ENCODE data around the gene SELP. TPM values are rescaled to one million over a fixed set of nuclear protein-coding genes. Genes with fewer than 3 reads are reported as not detected.
A peak's percentile ranks its signal among the peaks of the same experiment; 100 is the strongest.

Gene SELP
- polyA plus RNA-seq, 4 donors, result 0.27 to 9.1 (median 1.4) TPM; not detected in 1

- DNase-seq, result no peak
- H3K4me1 ChIP-seq (ENCODE audit: control insufficient read depth in 3 of 3, insufficient read depth in 2 of 3, low read depth in 1 of 3, low read length in 2 of 3), result no peaks in the 10 kb centered on the region
- no peaks in the 10 kb centered on the region for H3K9me3 ChIP-seq (ENCODE audit: control insufficient read depth in 2 of 2, insufficient read depth in 1 of 2, low read depth in 1 of 2, low read length in 1 of 2)
- H3K36me3 ChIP-seq (ENCODE audit: control insufficient read depth in 3 of 3, insufficient read depth in 2 of 3, low read depth in 1 of 3, low read length in 3 of 3), result no peaks in the 10 kb centered on the region
- no peak for FAIRE-seq
- H3K27me3 ChIP-seq (ENCODE audit: control insufficient read depth in 3 of 3, insufficient read depth in 3 of 3, low read length in 3 of 3), result peaks cover 0 to 2% (median 0%) of the 10 kb centered on the region in 3 donors
- no peak overlapping the region for H3K27ac ChIP-seq (ENCODE audit: low read depth in 1 of 3, low read length in 2 of 3)
- H3K4me3 ChIP-seq (ENCODE audit: low read depth in 1 of 3, low read length in 3 of 3), result no peak overlapping the region
- WGBS, 3 donors, result 89 to 94% (median 91%) methylated on average over 1 of the region's 1 CpG
These were observed 66.8 kb downstream of the SELP start for GRCh38 chr1:169563019-169563615.

- no peaks in the 10 kb centered on the region for H3K4me1 ChIP-seq (ENCODE audit: control insufficient read depth in 3 of 3, insufficient read depth in 2 of 3, low read depth in 1 of 3, low read length in 2 of 3)
- no peak for DNase-seq
- FAIRE-seq, result no peak
- WGBS, 3 donors, result 85 to 95% (median 87%) methylated on average over 1 of the region's 1 CpG
- peaks cover 0 to 6% (median 0%) of the 10 kb centered on the region in 3 donors for H3K27me3 ChIP-seq (ENCODE audit: control insufficient read depth in 3 of 3, insufficient read depth in 3 of 3, low read length in 3 of 3)
- H3K36me3 ChIP-seq (ENCODE audit: control insufficient read depth in 3 of 3, insufficient read depth in 2 of 3, low read depth in 1 of 3, low read length in 3 of 3), result no peaks in the 10 kb centered on the region
- no peak overlapping the region for H3K27ac ChIP-seq (ENCODE audit: low read depth in 1 of 3, low read length in 2 of 3)
- H3K4me3 ChIP-seq (ENCODE audit: low read depth in 1 of 3, low read length in 3 of 3), result no peak overlapping the region
- H3K9me3 ChIP-seq (ENCODE audit: control insufficient read depth in 2 of 2, insufficient read depth in 1 of 2, low read depth in 1 of 2, low read length in 1 of 2), result no peaks in the 10 kb centered on the region
These were observed 68.2 kb downstream of the SELP start for GRCh38 chr1:169561692-169562091.

GRCh38 chr1:169557131-169557530 is 72.8 kb downstream of the SELP start:
- H3K4me1 ChIP-seq (ENCODE audit: control insufficient read depth in 3 of 3, insufficient read depth in 2 of 3, low read depth in 1 of 3, low read length in 2 of 3), result no peaks in the 10 kb centered on the region
- DNase-seq (no peak), FAIRE-seq (no peak)
- 78 to 89% (median 86%) methylated on average over 5 of the region's 5 CpGs for WGBS, 3 donors
- no peak overlapping the region for H3K27ac ChIP-seq (ENCODE audit: low read depth in 1 of 3, low read length in 2 of 3)
- no peaks in the 10 kb centered on the region for H3K9me3 ChIP-seq (ENCODE audit: control insufficient read depth in 2 of 2, insufficient read depth in 1 of 2, low read depth in 1 of 2, low read length in 1 of 2)
- H3K4me3 ChIP-seq (ENCODE audit: low read depth in 1 of 3, low read length in 3 of 3), result no peak overlapping the region
- H3K27me3 ChIP-seq (ENCODE audit: control insufficient read depth in 3 of 3, insufficient read depth in 3 of 3, low read length in 3 of 3), result peaks cover 0 to 10% (median 0%) of the 10 kb centered on the region in 3 donors
- H3K36me3 ChIP-seq (ENCODE audit: control insufficient read depth in 3 of 3, insufficient read depth in 2 of 3, low read depth in 1 of 3, low read length in 3 of 3), result no peaks in the 10 kb centered on the region

- 31 to 33% (median 31%) methylated on average over 4 of the region's 4 CpGs for WGBS, 3 donors
- H3K4me1 ChIP-seq (ENCODE audit: control insufficient read depth in 3 of 3, insufficient read depth in 2 of 3, low read depth in 1 of 3, low read length in 2 of 3), result no peaks in the 10 kb centered on the region
- no peaks in the 10 kb centered on the region for H3K36me3 ChIP-seq (ENCODE audit: control insufficient read depth in 3 of 3, insufficient read depth in 2 of 3, low read depth in 1 of 3, low read length in 3 of 3)
- peaks cover 0 to 3% (median 0%) of the 10 kb centered on the region in 3 donors for H3K27me3 ChIP-seq (ENCODE audit: control insufficient read depth in 3 of 3, insufficient read depth in 3 of 3, low read length in 3 of 3)
- H3K9me3 ChIP-seq (ENCODE audit: control insufficient read depth in 2 of 2, insufficient read depth in 1 of 2, low read depth in 1 of 2, low read length in 1 of 2), result no peaks in the 10 kb centered on the region
- FAIRE-seq, result no peak
- no peak overlapping the region for H3K27ac ChIP-seq (ENCODE audit: low read depth in 1 of 3, low read length in 2 of 3)
- no peak overlapping the region for H3K4me3 ChIP-seq (ENCODE audit: low read depth in 1 of 3, low read length in 3 of 3)
- DNase-seq, result peak; percentile 42 to 56
These were observed 79.6 kb downstream of the SELP start for GRCh38 chr1:169550294-169550693.

GRCh38 chr1:169548282-169548681 is 81.6 kb downstream of the SELP start:
- H3K36me3 ChIP-seq (ENCODE audit: control insufficient read depth in 3 of 3, insufficient read depth in 2 of 3, low read depth in 1 of 3, low read length in 3 of 3), result no peaks in the 10 kb centered on the region
- peaks cover 0 to 3% (median 0%) of the 10 kb centered on the region in 3 donors for H3K27me3 ChIP-seq (ENCODE audit: control insufficient read depth in 3 of 3, insufficient read depth in 3 of 3, low read length in 3 of 3)
- H3K27ac ChIP-seq (ENCODE audit: low read depth in 1 of 3, low read length in 2 of 3), result no peak overlapping the region
- 18 to 55% (median 48%) methylated on average over 2 of the region's 2 CpGs for WGBS, 3 donors
- no peak for FAIRE-seq
- H3K4me1 ChIP-seq (ENCODE audit: control insufficient read depth in 3 of 3, insufficient read depth in 2 of 3, low read depth in 1 of 3, low read length in 2 of 3), result no peaks in the 10 kb centered on the region
- no peak overlapping the region for H3K4me3 ChIP-seq (ENCODE audit: low read depth in 1 of 3, low read length in 3 of 3)
- peak; percentile 43 to 89 for DNase-seq
- no peaks in the 10 kb centered on the region for H3K9me3 ChIP-seq (ENCODE audit: control insufficient read depth in 2 of 2, insufficient read depth in 1 of 2, low read depth in 1 of 2, low read length in 1 of 2)

- DNase-seq, result peak; percentile 81 to 86
- Histone ChIP-seq H3K27me3 (ENCODE audit: control insufficient read depth in 3 of 3, insufficient read depth in 3 of 3, low read length in 3 of 3) (peaks cover 0 to 3% (median 2%) of the 10 kb centered on the region in 3 donors), H3K9me3 (ENCODE audit: control insufficient read depth in 2 of 2, insufficient read depth in 1 of 2, low read depth in 1 of 2, low read length in 1 of 2) (no peaks in the 10 kb centered on the region), H3K4me3 (ENCODE audit: low read depth in 1 of 3, low read length in 3 of 3) (no peak overlapping the region), H3K36me3 (ENCODE audit: control insufficient read depth in 3 of 3, insufficient read depth in 2 of 3, low read depth in 1 of 3, low read length in 3 of 3) (no peaks in the 10 kb centered on the region), H3K27ac (ENCODE audit: low read depth in 1 of 3, low read length in 2 of 3) (no peak overlapping the region), H3K4me1 (ENCODE audit: control insufficient read depth in 3 of 3, insufficient read depth in 2 of 3, low read depth in 1 of 3, low read length in 2 of 3) (no peaks in the 10 kb centered on the region)
- 41 to 60% (median 42%) methylated on average over 14 to 15 of the region's 15 CpGs for WGBS, 3 donors
- no peak for FAIRE-seq
These were observed 83.6 kb downstream of the SELP start for GRCh38 chr1:169546087-169546995.

- DNase-seq, result no peak
- 43 to 76% (median 66%) methylated on average over 2 of the region's 2 CpGs for WGBS, 3 donors
These were observed 84.5 kb downstream of the SELP start for GRCh38 chr1:169545472-169545871.

GRCh38 chr1:169538998-169539871 is 90.7 kb downstream of the SELP start:
- H3K9me3 ChIP-seq (ENCODE audit: control insufficient read depth in 2 of 2, insufficient read depth in 1 of 2, low read depth in 1 of 2, low read length in 1 of 2), result no peaks in the 10 kb centered on the region
- DNase-seq (no peak), FAIRE-seq (no peak)
- no peak overlapping the region for H3K27ac ChIP-seq (ENCODE audit: low read depth in 1 of 3, low read length in 2 of 3)
- peaks cover 0 to 2% (median 0%) of the 10 kb centered on the region in 3 donors for H3K27me3 ChIP-seq (ENCODE audit: control insufficient read depth in 3 of 3, insufficient read depth in 3 of 3, low read length in 3 of 3)
- 72 to 78% (median 78%) methylated on average over 3 of the region's 3 CpGs for WGBS, 3 donors
- no peaks in the 10 kb centered on the region for H3K36me3 ChIP-seq (ENCODE audit: control insufficient read depth in 3 of 3, insufficient read depth in 2 of 3, low read depth in 1 of 3, low read length in 3 of 3)
- no peaks in the 10 kb centered on the region for H3K4me1 ChIP-seq (ENCODE audit: control insufficient read depth in 3 of 3, insufficient read depth in 2 of 3, low read depth in 1 of 3, low read length in 2 of 3)
- peak overlapping the region in 1 of 3 donors; percentile 12 for H3K4me3 ChIP-seq (ENCODE audit: low read depth in 1 of 3, low read length in 3 of 3)

More at GRCh38 chr1:169545472-169545871, 84.5 kb downstream of the SELP start:
- H3K4me3 ChIP-seq (ENCODE audit: low read depth in 1 of 3, low read length in 3 of 3), result no peak overlapping the region
- FAIRE-seq, result no peak
- H3K4me1 ChIP-seq (ENCODE audit: control insufficient read depth in 3 of 3, insufficient read depth in 2 of 3, low read depth in 1 of 3, low read length in 2 of 3), result no peaks in the 10 kb centered on the region
- H3K36me3 ChIP-seq (ENCODE audit: control insufficient read depth in 3 of 3, insufficient read depth in 2 of 3, low read depth in 1 of 3, low read length in 3 of 3), result no peaks in the 10 kb centered on the region
- H3K27me3 ChIP-seq (ENCODE audit: control insufficient read depth in 3 of 3, insufficient read depth in 3 of 3, low read length in 3 of 3), result peaks cover 0 to 2% (median 0%) of the 10 kb centered on the region in 3 donors
- H3K27ac ChIP-seq (ENCODE audit: low read depth in 1 of 3, low read length in 2 of 3), result no peak overlapping the region
- H3K9me3 ChIP-seq (ENCODE audit: control insufficient read depth in 2 of 2, insufficient read depth in 1 of 2, low read depth in 1 of 2, low read length in 1 of 2), result no peaks in the 10 kb centered on the region
